Heart right ventricle (tissue), 16 donors: ENCODE results near the gene TCAF1. TPM values are rescaled to one million over a fixed set of nuclear protein-coding genes. Genes with fewer than 3 reads are reported as not detected.
"Not testable (repeated sequence)": the region's sequence is repeated elsewhere in the genome, so short reads cannot be mapped to it uniquely, and the experiment has no call there.

Experiments
- ATAC-seq, 8 donors: fragments of 200-7000 bp; cut with Tn5 transposase; one replicate each; pipeline ENCODE4 v1.9.1; 2020; ENCODE audit warnings: mild to moderate bottlenecking in 8 of 8, moderate library complexity in 8 of 8, moderate number of reproducible peaks in 1 of 8
- DNase-seq, 2 donors: peaks; one replicate each; pipeline ENCODE4 v3.0.0-alpha.2; 2020
- H3K27ac ChIP-seq, 10 donors: fragments of 200-600 bp; sonication (generic) in 2 of 10; one replicate each; pipeline versions ENCODE4 v1.5.0 to v1.8.0; 2020 to 2022; ENCODE audit warnings: mild to moderate bottlenecking in 3 of 10
- H3K27me3 ChIP-seq, 7 donors: fragments of 200-600 bp; one replicate each; pipeline ENCODE4 v1.8.0; 2021 to 2022; ENCODE audit warnings: mild to moderate bottlenecking in 2 of 7
- H3K36me3 ChIP-seq, 9 donors: fragments of 200-600 bp; sonication (generic) in 1 of 9; one replicate each; pipeline versions ENCODE4 v1.5.0 to v1.8.0; 2020 to 2022; ENCODE audit warnings: mild to moderate bottlenecking in 2 of 9
- H3K4me1 ChIP-seq, 9 donors: fragments of 200-600 bp; sonication (generic) in 1 of 9; one replicate each; pipeline versions ENCODE4 v1.5.0 to v1.8.0; 2020 to 2022; ENCODE audit warnings: mild to moderate bottlenecking in 4 of 9
- H3K4me3 ChIP-seq, 10 donors: fragments of 200-600 bp; sonication (generic) in 2 of 10; one replicate each; pipeline versions ENCODE4 v1.5.0 to v1.8.0; 2020 to 2022; ENCODE audit warnings: mild to moderate bottlenecking in 7 of 10, moderate library complexity in 2 of 10
- H3K9me3 ChIP-seq, 11 donors: fragments of 200-600 bp in 10 of 11; sonication (generic) in 2 of 11; one replicate each; pipeline versions ENCODE4 v1.5.0 to v1.8.0; 2013 to 2022; ENCODE audit warnings: mild to moderate bottlenecking in 2 of 11, control low read depth in 1 of 11, moderate library complexity in 1 of 11
- CTCF ChIP-seq, 9 donors: fragments of 200-600 bp; sonication (generic) in 2 of 9; IDR thresholded peaks; one replicate each; pipeline versions ENCODE4 v1.5.0 to v1.8.0; 2021 to 2022; ENCODE audit warnings: antibody characterized with exemption in 9 of 9, mild to moderate bottlenecking in 5 of 9, moderate library complexity in 1 of 9
- WGBS, 2 donors: extraction: QIAGEN DNeasy Blood & Tissue Kit; methylation state at CpG; one replicate each; pipeline ENCODE4 v1.1.7; 2013; ENCODE audit warnings: inconsistent platforms in 1 of 2; 5-methylcytosine and 5-hydroxymethylcytosine counted together
- intact Hi-C, 10 donors: fragments of 100-400 bp; cut with DNase I; formaldehyde crosslinking; loops; one replicate each; pipeline versions ENCODE4 v1.11.1 to v1.14.2; 2022
- polyA plus RNA-seq, 2 donors: library from polyadenylated mRNA; stranded (reverse); fragments of 200-250 nt; gene quantifications; one replicate each; pipeline ENCODE4 v1.2.3, GENCODE V29; 2013
- total RNA-seq, 10 donors: library from RNA; stranded (reverse); fragmentation: NEBNext Ultra II Directional in 3 of 10; extraction: Animal tissue kit (Norgen Biotek cat#: 25700) in 3 of 10; gene quantifications; one replicate each; pipeline versions ENCODE4 v1.2.1 to v1.2.4, GENCODE V29; 2021 to 2023
- donor health status: Arrhythmogenic right ventricular cardiomyopathy.
- donor health status: ischemic (EF 13 %, LVEDD 7.1; RV severe dilation, severe dysfunction).
- donor health status: healthy with polysubstance abuse.
- donor health status: DM: no; HTN: yes; CAD: no.
- donor health status: DM: no; HTN: no; CAD: no.
- donor health status: ischemic (EF 25% LVEDD 6.9; RV normal size, moderate dysfunction).
- donor health status: ischemic (EF 25% LVEDD 5.7; RV mildly dilated, moderate dysfunction).
- donor health status: healthy.
- donor health status: DM: yes; HTN: yes; CAD: no.
- donor health status: Ischemic cardiomyopathy.
- donor health status: ischemic (EF 35%, LVEDD 5.7; RV mildly dilated, moderate dysfunction).
- donor health status: nonischemic (EF 11% LVEDD 7.7; RV severe dilation, severe dysfunction).
- donor health status: DM: yes; HTN: yes; CAD: no.
- donor health status: PGD.
- donor health status: ischemic (EF 29% LVEDD 5.4; RV normal size, mild dysfunction).
- donor health status: nonischemic (EF 23%, LVEDD 6.1; RV moderate dilation, normal function).

The TCAF1 gene
- total and polyA plus RNA-seq, 12 donors, result 9.3 to 62.8 (median 55.5) TPM

GRCh38 chr7:143837223-143837622 is 64.8 kb downstream of the TCAF1 start:
- H3K36me3 ChIP-seq, intact Hi-C loops, H3K27me3 ChIP-seq, H3K27ac ChIP-seq, H3K4me1 ChIP-seq, H3K9me3 ChIP-seq: not testable (repeated sequence)
- peak; percentile 53 to 71 (median 60) for TF ChIP-seq CTCF (IDR thresholded peaks at IDR 0.05)
- H3K4me3 ChIP-seq, result peak overlapping the region in 8 of 10 donors; percentile 24 to 49 (median 43)
- 0 to 1% methylated on average over 14 of the region's 24 CpGs for WGBS, 2 donors
- ATAC-seq, result peak; percentile 85 to 95 (median 89)
- peak; percentile 87 to 95 for DNase-seq

GRCh38 chr7:143836622-143837021 is 65.4 kb downstream of the TCAF1 start:
- H3K27me3 ChIP-seq, intact Hi-C loops, H3K9me3 ChIP-seq, H3K4me1 ChIP-seq, H3K36me3 ChIP-seq: not testable (repeated sequence)
- 0 to 1% methylated on average over 14 to 18 of the region's 38 CpGs for WGBS, 2 donors
- Histone ChIP-seq H3K4me3 (peak overlapping the region in 9 of 10 donors; percentile 27 to 53 (median 47)), H3K27ac (peak overlapping the region in 2 of 10 donors; percentile 28 to 56)
- DNase-seq, result peak; percentile 94 to 95
- ATAC-seq, result peak; percentile 97 to 100 (median 98)

GRCh38 chr7:143836088-143836487 is 65.9 kb downstream of the TCAF1 start:
- DNase-seq, H3K27me3 ChIP-seq, H3K9me3 ChIP-seq, H3K27ac ChIP-seq, H3K36me3 ChIP-seq, H3K4me1 ChIP-seq, intact Hi-C loops: not testable (repeated sequence)
- H3K4me3 ChIP-seq, result peak overlapping the region in 8 of 10 donors; percentile 27 to 53 (median 46)
- no CpG with 5 or more reads among the region's 17 CpGs for WGBS, 2 donors
- peak in 5 of 8 donors; percentile 0 to 13 (median 1) for ATAC-seq

GRCh38 chr7:143826578-143826977 is 75.4 kb downstream of the TCAF1 start:
- H3K9me3 ChIP-seq, H3K27me3 ChIP-seq, H3K4me3 ChIP-seq, intact Hi-C loops, DNase-seq, ATAC-seq, H3K36me3 ChIP-seq, H3K27ac ChIP-seq, H3K4me1 ChIP-seq: not testable (repeated sequence)
- WGBS, 2 donors, result no CpG with 5 or more reads among the region's 5 CpGs

- H3K4me3 ChIP-seq, H3K27me3 ChIP-seq, DNase-seq, intact Hi-C loops, ATAC-seq, H3K36me3 ChIP-seq, H3K27ac ChIP-seq, H3K9me3 ChIP-seq, H3K4me1 ChIP-seq: not testable (repeated sequence)
- no CpG with 5 or more reads among the region's 7 CpGs for WGBS, 2 donors
These were observed 77.5 kb downstream of the TCAF1 start for GRCh38 chr7:143824295-143825135.

- H3K4me1 ChIP-seq, ATAC-seq, intact Hi-C loops, H3K9me3 ChIP-seq, H3K27ac ChIP-seq, H3K4me3 ChIP-seq, H3K36me3 ChIP-seq, DNase-seq, H3K27me3 ChIP-seq: not testable (repeated sequence)
- no CpG with 5 or more reads among the region's 3 CpGs for WGBS, 2 donors
These were observed 78.2 kb downstream of the TCAF1 start for GRCh38 chr7:143823634-143824294.

GRCh38 chr7:143821392-143822277 is 80.3 kb downstream of the TCAF1 start:
- H3K4me1 ChIP-seq, DNase-seq, H3K27me3 ChIP-seq, H3K36me3 ChIP-seq, H3K27ac ChIP-seq, H3K4me3 ChIP-seq, ATAC-seq, H3K9me3 ChIP-seq, intact Hi-C loops: not testable (repeated sequence)
- 10 to 43% methylated on average over 1 of the region's 12 CpGs for WGBS, 2 donors

- peak in 1 of 8 donors; percentile 39 for ATAC-seq
- H3K27me3 ChIP-seq, H3K9me3 ChIP-seq, H3K4me3 ChIP-seq, H3K4me1 ChIP-seq, H3K36me3 ChIP-seq, H3K27ac ChIP-seq, intact Hi-C loops, DNase-seq: not testable (repeated sequence)
- WGBS, 2 donors, result no CpG with 5 or more reads among the region's 7 CpGs
These were observed 84.1 kb downstream of the TCAF1 start for GRCh38 chr7:143817873-143818272.

GRCh38 chr7:143816471-143817133 is 85.4 kb downstream of the TCAF1 start:
- WGBS, 2 donors, result 81 to 83% methylated on average over 2 of the region's 8 CpGs
- H3K4me3 ChIP-seq, ATAC-seq, H3K27me3 ChIP-seq, H3K27ac ChIP-seq, intact Hi-C loops, DNase-seq, H3K4me1 ChIP-seq, H3K36me3 ChIP-seq, H3K9me3 ChIP-seq: not testable (repeated sequence)
